Suppressor macrophage (primary cell): ENCODE results near the gene MKNK2.

ENCODE experiments used
- DNase-seq, 4 experiments: peaks; one replicate each; pipeline ENCODE4 v3.0.0-alpha.2; 2020 to 2022

The MKNK2 gene

GRCh38 chr19:2026770-2027169 lies 24.3 kb downstream of the MKNK2 start:
- DNase-seq: no peak

- no peak for DNase-seq
These were observed 28.8 kb downstream of the MKNK2 start for GRCh38 chr19:2022289-2022688.

- DNase-seq: no peak
These were observed 29.4 kb downstream of the MKNK2 start for GRCh38 chr19:2021453-2022140.

GRCh38 chr19:2018752-2019151 lies 32.3 kb downstream of the MKNK2 start:
- no peak for DNase-seq

GRCh38 chr19:2016041-2016807 lies 34.8 kb downstream of the MKNK2 start:
- DNase-seq: peak; percentile 21 to 76 (median 59)

- peak; percentile 35 to 84 (median 61) for DNase-seq
These were observed 35.5 kb downstream of the MKNK2 start, which contains the start of gene BTBD2 for GRCh38 chr19:2015608-2015950. Gene BTBD2 (minus strand): TSS chr19:2015714. CDS start chr19:2015703, 11 bp downstream.

- peak in 2 of 4 experiments; percentile 28 to 66 for DNase-seq
These were observed 36.1 kb downstream of the MKNK2 start for GRCh38 chr19:2014731-2015607.

GRCh38 chr19:2014131-2014571 lies 36.9 kb downstream of the MKNK2 start:
- DNase-seq: no peak

GRCh38 chr19:2013683-2013961 lies 37.4 kb downstream of the MKNK2 start:
- DNase-seq: no peak

- no peak for DNase-seq
These were observed 37.9 kb downstream of the MKNK2 start for GRCh38 chr19:2012941-2013682.

- no peak for DNase-seq
These were observed 39.9 kb downstream of the MKNK2 start for GRCh38 chr19:2011169-2011568.

- no peak for DNase-seq
These were observed 40.8 kb downstream of the MKNK2 start for GRCh38 chr19:2010135-2010668.

GRCh38 chr19:2003874-2004273 lies 47.2 kb downstream of the MKNK2 start:
- no peak for DNase-seq

GRCh38 chr19:1999856-2000515 lies 51.1 kb downstream of the MKNK2 start:
- DNase-seq: no peak

- peak; percentile 13 to 48 (median 27) for DNase-seq
These were observed 52.0 kb downstream of the MKNK2 start for GRCh38 chr19:1998712-1999708.

- DNase-seq: no peak
These were observed 53.5 kb downstream of the MKNK2 start for GRCh38 chr19:1997353-1998233.

GRCh38 chr19:1992759-1993260 lies 58.2 kb downstream of the MKNK2 start:
- DNase-seq: peak in 2 of 4 experiments; percentile 38

GRCh38 chr19:1991018-1991913 lies 59.8 kb downstream of the MKNK2 start:
- no peak for DNase-seq
